GM23338 (cell line): ENCODE measurements around the gene ACOT6. TPM values are rescaled to one million over a fixed set of nuclear protein-coding genes. Genes with fewer than 3 reads are reported as not detected.

Experiments used
- ATAC-seq: fragments of 200-7000 bp; cut with Tn5 transposase; 3 replicates; pipeline ENCODE4 v1.9.1; 2020
- DNase-seq: peaks from one replicate; pipeline ENCODE4 v3.0.0-alpha.2; 2015; ENCODE audit warnings: low spot score
- H2AFZ ChIP-seq: fragments of 200-600 bp; sonication (generic); 2 replicates; pipeline ENCODE4 v1.8.0; 2016; ENCODE audit warnings: antibody characterized with exemption, mild to moderate bottlenecking, moderate library complexity
- H3F3A ChIP-seq: fragments of 200-600 bp; sonication (generic); replicated peaks from 2 replicates; pipeline ENCODE4 v1.8.0; 2017; ENCODE audit warnings: antibody characterized with exemption, mixed run types, low read depth
- H3K27ac ChIP-seq: fragments of 200-600 bp; sonication (generic); 2 replicates; pipeline ENCODE4 v1.6.1; 2016; ENCODE audit warnings: low read depth
- H3K27me3 ChIP-seq: fragments of 200-600 bp; sonication (generic); 2 replicates; pipeline ENCODE4 v1.8.0; 2016; ENCODE audit warnings: mild to moderate bottlenecking, mixed run types, moderate library complexity; ENCODE audit not compliant: insufficient read depth
- H3K36me3 ChIP-seq: fragments of 200-600 bp; sonication (generic); 2 replicates; pipeline ENCODE4 v1.8.0; 2016; ENCODE audit warnings: mild to moderate bottlenecking; ENCODE audit not compliant: insufficient read depth
- H3K4me1 ChIP-seq: fragments of 200-600 bp; sonication (generic); 2 replicates; pipeline ENCODE4 v1.8.0; 2016; ENCODE audit warnings: mild to moderate bottlenecking, moderate library complexity; ENCODE audit not compliant: insufficient read depth
- H3K4me2 ChIP-seq: fragments of 200-600 bp; sonication (generic); 2 replicates; pipeline ENCODE4 v1.7.1; 2017; ENCODE audit warnings: mixed run types
- H3K4me3 ChIP-seq: fragments of 200-600 bp; sonication (generic); 2 replicates; pipeline ENCODE4 v1.6.1; 2016; ENCODE audit warnings: mixed run types
- H3K79me2 ChIP-seq: fragments of 200-600 bp; sonication (generic); replicated peaks from 2 replicates; pipeline ENCODE4 v1.8.0; 2017; ENCODE audit warnings: mild to moderate bottlenecking; ENCODE audit not compliant: insufficient read depth
- H3K9me2 ChIP-seq: fragments of 200-600 bp; sonication (generic); 2 replicates; pipeline ENCODE4 v1.8.0; 2017; ENCODE audit not compliant: insufficient read depth
- H4K20me1 ChIP-seq: fragments of 200-600 bp; sonication (generic); replicated peaks from 2 replicates; pipeline ENCODE4 v1.8.0; 2017; ENCODE audit warnings: mild to moderate bottlenecking; ENCODE audit not compliant: insufficient read depth
- H3K27ac Mint-ChIP-seq: 2 replicates; pipeline ENCODE4 v1.8.0; 2020; ENCODE audit warnings: inconsistent platforms, mild to moderate bottlenecking, moderate library complexity, mixed read lengths
- H3K27me3 Mint-ChIP-seq: 3 replicates; pipeline ENCODE4 v1.8.0; 2022; ENCODE audit warnings: low read depth, mild to moderate bottlenecking, moderate library complexity, mixed read lengths, inconsistent platforms; ENCODE audit not compliant: insufficient read depth, poor library complexity
- H3K36me3 Mint-ChIP-seq: 3 replicates; pipeline ENCODE4 v1.8.0; 2021; ENCODE audit warnings: low read depth, mild to moderate bottlenecking, inconsistent platforms, moderate library complexity, mixed read lengths
- H3K4me1 Mint-ChIP-seq: 3 replicates; pipeline ENCODE4 v1.8.0; 2020; ENCODE audit warnings: mild to moderate bottlenecking, inconsistent platforms, mixed read lengths
- H3K4me3 Mint-ChIP-seq: 3 replicates; pipeline ENCODE4 v1.8.0; 2021; ENCODE audit warnings: moderate library complexity, mild to moderate bottlenecking, inconsistent platforms, mixed read lengths
- H3K9me3 Mint-ChIP-seq: 3 replicates; pipeline ENCODE4 v1.8.0; 2020; ENCODE audit warnings: moderate library complexity, mild to moderate bottlenecking, inconsistent platforms, mixed read lengths
- CREB1 ChIP-seq: fragments of 250-450 bp; sonication (Bioruptor Pico); IDR thresholded peaks from 2 replicates; pipeline ENCODE4 v1.5.0; 2020; ENCODE audit warnings: low read depth, mild to moderate bottlenecking, moderate library complexity
- ETS1 ChIP-seq: IDR thresholded peaks from 2 replicates; pipeline ENCODE4 v1.6.1; 2016; ENCODE audit warnings: antibody characterized with exemption
- EZH2 ChIP-seq: fragments of 200-600 bp; sonication (generic); IDR thresholded peaks from one replicate; pipeline ENCODE4 v1.8.0; 2017; ENCODE audit warnings: antibody characterized with exemption, mild to moderate bottlenecking, low read depth; ENCODE audit not compliant: unreplicated experiment
- EZH2phosphoT487 ChIP-seq: fragments of 200-600 bp; sonication (generic); IDR thresholded peaks from one replicate; pipeline ENCODE4 v1.8.1; 2018; ENCODE audit warnings: antibody characterized with exemption; ENCODE audit not compliant: unreplicated experiment
- JUNB ChIP-seq: IDR thresholded peaks from one replicate; pipeline ENCODE4 v1.6.1; 2016; ENCODE audit warnings: antibody characterized with exemption; ENCODE audit not compliant: unreplicated experiment
- NANOG ChIP-seq: IDR thresholded peaks from 2 replicates; pipeline ENCODE4 v1.6.1; 2016; ENCODE audit warnings: antibody characterized with exemption, borderline replicate concordance
- POLR2AphosphoS5 ChIP-seq: IDR thresholded peaks from 2 replicates; pipeline ENCODE4 v1.6.1; 2016; ENCODE audit warnings: antibody characterized with exemption, low read depth
- REST ChIP-seq: IDR thresholded peaks from one replicate; pipeline ENCODE4 v1.6.1; 2018; ENCODE audit warnings: antibody characterized with exemption; ENCODE audit not compliant: unreplicated experiment
- STAT1 ChIP-seq: IDR thresholded peaks from one replicate; pipeline ENCODE4 v1.6.1; 2016; ENCODE audit warnings: antibody characterized with exemption; ENCODE audit not compliant: unreplicated experiment
- ZNF114 ChIP-seq: fragments of 250-450 bp; sonication (Bioruptor Pico); IDR thresholded peaks from 2 replicates; pipeline ENCODE4 v1.5.0; 2020; ENCODE audit warnings: mild to moderate bottlenecking, moderate library complexity
- ZNF331 ChIP-seq: fragments of 250-450 bp; sonication (Bioruptor Pico); IDR thresholded peaks from 2 replicates; pipeline ENCODE4 v1.5.0; 2020; ENCODE audit warnings: low read depth, mild to moderate bottlenecking, moderate library complexity
- polyA plus RNA-seq: library from polyadenylated mRNA; unstranded; fragments of >200 nt; fragmentation: Nextera tagmentation; extraction: Ambion mirVana; gene quantifications from 2 replicates; pipeline ENCODE4 v1.2.1, GENCODE V29; 2016
- total RNA-seq: library from RNA; depleted of rRNA; stranded (reverse); fragments of >200 nt; shearing (Covaris generic); gene quantifications from 2 replicates; pipeline ENCODE4 v1.2.3, GENCODE V29; 2014
- TF ChIP-seq, protein P1 (sequence below), 2 experiments: fragments of 200-600 bp in 1 of 2; sonication (generic) in 1 of 2; conservative IDR thresholded peaks; 2 replicates each; pipeline versions ENCODE4 v1.5.1 to v1.6.1; 2016 to 2017; ENCODE audit warnings: antibody characterized with exemption in 2 of 2, low read depth in 2 of 2, mild to moderate bottlenecking in 2 of 2, moderate library complexity in 1 of 2
- TF ChIP-seq, protein P2 (sequence below): fragments of 250-450 bp; sonication (Bioruptor Pico); IDR thresholded peaks from 2 replicates; pipeline ENCODE4 v1.5.0; 2020; ENCODE audit warnings: mild to moderate bottlenecking, moderate library complexity

Gene ACOT6
- total and polyA plus RNA-seq, 2 experiments from 2014 or later: 0.44 to 0.83 TPM

- Histone ChIP-seq H3K27me3 (no peaks in the 10 kb centered on the region), H3F3A (no peaks in the 10 kb centered on the region), H3K4me3 (no peak overlapping the region), H3K27ac (no peak overlapping the region), H3K4me1 (no peaks in the 10 kb centered on the region), H3K9me2 (no peaks in the 10 kb centered on the region), H4K20me1 (no peaks in the 10 kb centered on the region), H3K4me2 (no peak overlapping the region), H3K36me3 (no peaks in the 10 kb centered on the region), H3K79me2 (no peaks in the 10 kb centered on the region), H2AFZ (no peak overlapping the region)
- Mint-ChIP-seq H3K4me3 (no peak overlapping the region), H3K9me3 (peaks cover 4% of the 10 kb centered on the region; the same call in 1 of the 3 replicates), H3K27me3 (no peaks in the 10 kb centered on the region), H3K36me3 (peaks cover 9% of the 10 kb centered on the region; the same call in 2 of the 3 replicates), H3K27ac (no peak overlapping the region), H3K4me1 (no peaks in the 10 kb centered on the region; the same call in 1 of the 3 replicates)
- no peak for ATAC-seq
- TF ChIP-seq REST: no peak
- TF ChIP-seq, protein P1, sequence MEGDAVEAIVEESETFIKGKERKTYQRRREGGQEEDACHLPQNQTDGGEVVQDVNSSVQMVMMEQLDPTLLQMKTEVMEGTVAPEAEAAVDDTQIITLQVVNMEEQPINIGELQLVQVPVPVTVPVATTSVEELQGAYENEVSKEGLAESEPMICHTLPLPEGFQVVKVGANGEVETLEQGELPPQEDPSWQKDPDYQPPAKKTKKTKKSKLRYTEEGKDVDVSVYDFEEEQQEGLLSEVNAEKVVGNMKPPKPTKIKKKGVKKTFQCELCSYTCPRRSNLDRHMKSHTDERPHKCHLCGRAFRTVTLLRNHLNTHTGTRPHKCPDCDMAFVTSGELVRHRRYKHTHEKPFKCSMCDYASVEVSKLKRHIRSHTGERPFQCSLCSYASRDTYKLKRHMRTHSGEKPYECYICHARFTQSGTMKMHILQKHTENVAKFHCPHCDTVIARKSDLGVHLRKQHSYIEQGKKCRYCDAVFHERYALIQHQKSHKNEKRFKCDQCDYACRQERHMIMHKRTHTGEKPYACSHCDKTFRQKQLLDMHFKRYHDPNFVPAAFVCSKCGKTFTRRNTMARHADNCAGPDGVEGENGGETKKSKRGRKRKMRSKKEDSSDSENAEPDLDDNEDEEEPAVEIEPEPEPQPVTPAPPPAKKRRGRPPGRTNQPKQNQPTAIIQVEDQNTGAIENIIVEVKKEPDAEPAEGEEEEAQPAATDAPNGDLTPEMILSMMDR (conservative IDR thresholded peaks at IDR 0.05; ENCODE audit: low read depth in 2 of 2): no peak
- no peak for TF ChIP-seq POLR2AphosphoS5
- no peak for TF ChIP-seq EZH2phosphoT487
- TF ChIP-seq EZH2: no peak
- no peak for TF ChIP-seq ZNF114 (CRISPR knock-in tag)
- no peak for TF ChIP-seq ZNF331 (CRISPR knock-in tag)
- TF ChIP-seq ETS1: no peak
- TF ChIP-seq, protein P2, sequence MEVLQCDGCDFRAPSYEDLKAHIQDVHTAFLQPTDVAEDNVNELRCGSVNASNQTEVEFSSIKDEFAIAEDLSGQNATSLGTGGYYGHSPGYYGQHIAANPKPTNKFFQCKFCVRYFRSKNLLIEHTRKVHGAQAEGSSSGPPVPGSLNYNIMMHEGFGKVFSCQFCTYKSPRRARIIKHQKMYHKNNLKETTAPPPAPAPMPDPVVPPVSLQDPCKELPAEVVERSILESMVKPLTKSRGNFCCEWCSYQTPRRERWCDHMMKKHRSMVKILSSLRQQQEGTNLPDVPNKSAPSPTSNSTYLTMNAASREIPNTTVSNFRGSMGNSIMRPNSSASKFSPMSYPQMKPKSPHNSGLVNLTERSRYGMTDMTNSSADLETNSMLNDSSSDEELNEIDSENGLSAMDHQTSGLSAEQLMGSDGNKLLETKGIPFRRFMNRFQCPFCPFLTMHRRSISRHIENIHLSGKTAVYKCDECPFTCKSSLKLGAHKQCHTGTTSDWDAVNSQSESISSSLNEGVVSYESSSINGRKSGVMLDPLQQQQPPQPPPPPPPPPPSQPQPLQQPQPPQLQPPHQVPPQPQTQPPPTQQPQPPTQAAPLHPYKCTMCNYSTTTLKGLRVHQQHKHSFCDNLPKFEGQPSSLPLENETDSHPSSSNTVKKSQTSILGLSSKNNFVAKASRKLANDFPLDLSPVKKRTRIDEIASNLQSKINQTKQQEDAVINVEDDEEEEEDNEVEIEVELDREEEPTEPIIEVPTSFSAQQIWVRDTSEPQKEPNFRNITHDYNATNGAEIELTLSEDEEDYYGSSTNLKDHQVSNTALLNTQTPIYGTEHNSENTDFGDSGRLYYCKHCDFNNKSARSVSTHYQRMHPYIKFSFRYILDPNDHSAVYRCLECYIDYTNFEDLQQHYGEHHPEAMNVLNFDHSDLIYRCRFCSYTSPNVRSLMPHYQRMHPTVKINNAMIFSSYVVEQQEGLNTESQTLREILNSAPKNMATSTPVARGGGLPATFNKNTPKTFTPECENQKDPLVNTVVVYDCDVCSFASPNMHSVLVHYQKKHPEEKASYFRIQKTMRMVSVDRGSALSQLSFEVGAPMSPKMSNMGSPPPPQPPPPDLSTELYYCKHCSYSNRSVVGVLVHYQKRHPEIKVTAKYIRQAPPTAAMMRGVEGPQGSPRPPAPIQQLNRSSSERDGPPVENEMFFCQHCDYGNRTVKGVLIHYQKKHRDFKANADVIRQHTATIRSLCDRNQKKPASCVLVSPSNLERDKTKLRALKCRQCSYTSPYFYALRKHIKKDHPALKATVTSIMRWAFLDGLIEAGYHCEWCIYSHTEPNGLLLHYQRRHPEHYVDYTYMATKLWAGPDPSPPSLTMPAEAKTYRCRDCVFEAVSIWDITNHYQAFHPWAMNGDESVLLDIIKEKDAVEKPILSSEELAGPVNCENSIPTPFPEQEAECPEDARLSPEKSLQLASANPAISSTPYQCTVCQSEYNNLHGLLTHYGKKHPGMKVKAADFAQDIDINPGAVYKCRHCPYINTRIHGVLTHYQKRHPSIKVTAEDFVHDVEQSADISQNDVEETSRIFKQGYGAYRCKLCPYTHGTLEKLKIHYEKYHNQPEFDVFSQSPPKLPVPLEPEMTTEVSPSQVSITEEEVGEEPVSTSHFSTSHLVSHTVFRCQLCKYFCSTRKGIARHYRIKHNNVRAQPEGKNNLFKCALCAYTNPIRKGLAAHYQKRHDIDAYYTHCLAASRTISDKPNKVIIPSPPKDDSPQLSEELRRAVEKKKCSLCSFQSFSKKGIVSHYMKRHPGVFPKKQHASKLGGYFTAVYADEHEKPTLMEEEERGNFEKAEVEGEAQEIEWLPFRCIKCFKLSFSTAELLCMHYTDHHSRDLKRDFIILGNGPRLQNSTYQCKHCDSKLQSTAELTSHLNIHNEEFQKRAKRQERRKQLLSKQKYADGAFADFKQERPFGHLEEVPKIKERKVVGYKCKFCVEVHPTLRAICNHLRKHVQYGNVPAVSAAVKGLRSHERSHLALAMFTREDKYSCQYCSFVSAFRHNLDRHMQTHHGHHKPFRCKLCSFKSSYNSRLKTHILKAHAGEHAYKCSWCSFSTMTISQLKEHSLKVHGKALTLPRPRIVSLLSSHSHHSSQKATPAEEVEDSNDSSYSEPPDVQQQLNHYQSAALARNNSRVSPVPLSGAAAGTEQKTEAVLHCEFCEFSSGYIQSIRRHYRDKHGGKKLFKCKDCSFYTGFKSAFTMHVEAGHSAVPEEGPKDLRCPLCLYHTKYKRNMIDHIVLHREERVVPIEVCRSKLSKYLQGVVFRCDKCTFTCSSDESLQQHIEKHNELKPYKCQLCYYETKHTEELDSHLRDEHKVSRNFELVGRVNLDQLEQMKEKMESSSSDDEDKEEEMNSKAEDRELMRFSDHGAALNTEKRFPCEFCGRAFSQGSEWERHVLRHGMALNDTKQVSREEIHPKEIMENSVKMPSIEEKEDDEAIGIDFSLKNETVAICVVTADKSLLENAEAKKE (CRISPR knock-in tag): no peak
- TF ChIP-seq STAT1: no peak
- TF ChIP-seq JUNB: no peak
- TF ChIP-seq NANOG: no peak
- TF ChIP-seq CREB1 (CRISPR knock-in tag): no peak
- no peak for DNase-seq
Observed at GRCh38 chr14:73627151-73627558, 14.8 kb downstream of the ACOT6 start.
